ENCODE data around the gene CTAG1B.
"Not testable (repeated sequence)": the region's sequence is repeated elsewhere in the genome, so short reads cannot be mapped to it uniquely, and the experiment has no call there.

The CTAG1B gene

DNA sequence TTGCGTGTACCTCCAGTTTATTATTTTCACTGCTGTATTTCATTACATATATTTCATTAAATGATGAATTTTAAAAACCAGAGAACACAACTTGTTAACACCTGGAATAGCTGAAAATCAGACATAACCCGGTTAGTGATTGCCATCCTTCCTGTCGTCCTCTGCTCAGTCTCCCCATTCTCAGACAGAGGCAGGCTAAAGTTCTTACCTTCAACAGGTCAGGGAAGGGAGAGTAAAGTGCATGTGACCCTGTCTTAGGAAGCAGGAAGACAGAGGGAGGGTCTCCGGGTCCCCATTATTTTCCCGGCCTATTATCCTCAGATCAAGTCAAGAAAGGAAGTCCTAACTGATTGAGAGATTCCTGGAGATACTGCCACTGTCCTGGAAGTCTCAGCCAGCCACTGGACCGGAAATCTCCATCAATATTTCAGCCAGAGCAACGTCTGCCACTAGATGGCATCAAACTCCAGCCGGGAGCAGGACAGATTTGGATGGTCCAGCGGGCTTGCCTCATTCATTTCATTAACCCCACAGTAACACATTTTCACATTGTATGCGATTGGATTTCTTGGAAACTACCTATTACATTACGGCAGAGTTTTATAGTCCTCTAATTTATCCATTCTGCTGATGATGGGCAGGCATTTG is 1.8 kb upstream of the CTAG1B start:
- DNase-seq: not testable (repeated sequence)

DNA sequence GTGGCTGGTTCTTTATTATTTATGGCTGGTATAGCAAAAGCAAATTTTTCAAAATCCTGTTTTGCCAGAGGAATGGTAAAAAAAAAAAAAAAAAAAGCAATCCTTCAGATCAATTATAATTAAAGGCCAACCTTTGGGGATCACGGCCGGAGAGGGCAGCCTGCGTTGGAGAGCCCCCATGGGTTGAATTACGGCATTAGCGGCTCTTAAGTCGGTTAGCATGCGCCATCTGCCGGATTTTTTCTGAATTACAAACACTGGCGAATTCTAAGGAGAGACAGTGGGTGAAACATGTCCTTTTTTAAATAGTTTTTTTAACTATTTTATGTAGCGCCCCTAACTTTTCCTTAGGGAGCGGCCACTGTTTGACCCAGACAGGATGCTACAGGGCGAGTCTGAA is 5.5 kb downstream of the CTAG1B start:
- DNase-seq: not testable (repeated sequence)

DNA sequence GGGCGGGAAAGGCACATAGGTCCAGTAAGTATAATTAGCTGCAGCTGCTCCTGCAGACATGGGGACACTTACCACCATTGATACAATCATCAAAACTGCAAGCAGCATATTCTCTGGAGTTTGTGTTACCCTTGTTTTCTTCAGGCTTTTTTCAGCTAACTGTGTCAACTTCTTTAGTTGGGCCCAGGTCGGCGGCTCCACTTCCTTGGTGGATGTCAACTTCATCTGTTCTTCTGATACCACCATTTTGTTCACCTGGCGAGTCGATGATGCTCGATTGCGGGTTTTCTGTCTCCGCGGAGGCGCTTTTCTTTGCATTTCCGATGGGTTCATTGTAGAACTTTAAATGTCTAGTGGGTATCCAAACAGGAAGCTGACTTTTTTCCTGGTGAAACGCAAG is 7.9 kb downstream of the CTAG1B start:
- not testable (repeated sequence) for DNase-seq

DNA sequence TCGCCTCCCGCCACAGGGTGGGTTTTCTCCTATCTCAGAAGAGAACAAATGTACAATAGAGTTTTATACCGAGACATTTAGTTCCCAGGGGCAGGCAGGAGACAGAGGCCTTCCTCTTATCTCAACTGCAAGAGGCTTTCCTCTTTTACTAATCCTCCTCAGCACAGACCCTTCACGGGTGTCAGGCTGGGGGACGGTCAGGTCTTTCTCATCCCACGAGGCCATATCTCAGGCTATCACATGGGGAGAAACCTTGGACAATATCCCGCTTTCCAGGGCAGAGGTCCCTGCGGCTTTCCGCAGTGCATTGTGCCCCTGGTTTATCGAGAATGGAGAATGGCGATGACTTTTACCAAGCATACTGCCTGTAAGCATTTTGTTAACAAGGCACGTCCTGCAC is 10.3 kb downstream of the CTAG1B start:
- DNase-seq: not testable (repeated sequence)

DNA sequence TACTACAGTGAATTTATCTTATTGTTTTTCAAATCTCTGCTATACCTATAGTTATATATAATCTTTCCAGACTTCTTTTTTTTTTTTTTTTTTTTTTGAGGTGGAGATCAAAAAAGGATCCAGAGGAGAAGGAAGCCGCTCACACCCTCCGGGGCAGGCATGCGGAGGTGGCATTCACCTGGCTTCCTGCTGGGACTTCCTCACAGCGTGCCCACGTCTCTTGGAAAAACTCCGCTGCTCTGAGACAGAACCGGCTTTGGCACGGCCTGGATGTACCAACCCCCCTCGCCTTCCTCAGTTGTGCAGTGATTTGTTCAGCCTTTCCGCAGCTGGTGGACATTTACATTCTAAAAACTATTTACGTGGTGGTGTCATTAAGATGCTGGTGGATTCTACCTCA is 11.1 kb downstream of the CTAG1B start:
- DNase-seq: not testable (repeated sequence)

DNA sequence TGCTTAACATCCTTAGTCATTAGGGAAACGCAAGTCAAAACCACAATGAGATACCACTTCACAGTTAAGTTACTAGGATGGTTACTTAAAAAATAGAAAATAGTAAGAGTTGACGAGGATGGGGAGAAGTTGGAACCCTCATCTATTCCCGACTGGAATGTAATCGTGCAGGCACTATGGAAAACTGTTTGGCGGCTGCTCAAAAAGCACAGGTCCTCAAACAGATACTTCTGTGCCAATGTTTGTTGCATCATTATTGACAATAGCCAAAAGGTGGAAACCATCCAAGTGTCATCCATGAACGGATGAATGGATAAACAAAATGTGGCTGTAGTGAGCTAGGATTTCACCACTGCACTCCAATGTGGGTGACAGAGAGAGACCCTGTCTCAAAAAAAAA is 11.7 kb downstream of the CTAG1B start:
- no peak for DNase-seq

DNA sequence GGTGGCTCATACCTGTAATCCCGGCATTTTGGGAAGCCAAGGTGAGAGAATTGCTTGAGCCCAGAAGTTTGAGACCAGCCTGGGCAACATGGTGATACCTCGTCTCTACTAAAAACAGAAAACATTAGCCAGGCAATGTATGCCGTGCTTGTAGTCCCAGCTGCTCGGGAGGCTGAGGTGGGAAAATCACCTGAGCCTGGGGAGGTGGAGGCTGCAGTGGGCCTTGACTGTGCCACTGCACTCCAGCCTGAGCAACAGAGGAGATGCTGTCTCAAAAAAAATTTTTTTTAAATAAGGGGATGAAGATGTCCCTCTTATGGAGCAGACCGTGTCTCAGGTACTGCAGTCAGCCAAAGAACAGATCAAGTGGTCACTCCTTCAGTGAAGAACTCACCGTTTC is 13.5 kb downstream of the CTAG1B start:
- no peak for DNase-seq

DNA sequence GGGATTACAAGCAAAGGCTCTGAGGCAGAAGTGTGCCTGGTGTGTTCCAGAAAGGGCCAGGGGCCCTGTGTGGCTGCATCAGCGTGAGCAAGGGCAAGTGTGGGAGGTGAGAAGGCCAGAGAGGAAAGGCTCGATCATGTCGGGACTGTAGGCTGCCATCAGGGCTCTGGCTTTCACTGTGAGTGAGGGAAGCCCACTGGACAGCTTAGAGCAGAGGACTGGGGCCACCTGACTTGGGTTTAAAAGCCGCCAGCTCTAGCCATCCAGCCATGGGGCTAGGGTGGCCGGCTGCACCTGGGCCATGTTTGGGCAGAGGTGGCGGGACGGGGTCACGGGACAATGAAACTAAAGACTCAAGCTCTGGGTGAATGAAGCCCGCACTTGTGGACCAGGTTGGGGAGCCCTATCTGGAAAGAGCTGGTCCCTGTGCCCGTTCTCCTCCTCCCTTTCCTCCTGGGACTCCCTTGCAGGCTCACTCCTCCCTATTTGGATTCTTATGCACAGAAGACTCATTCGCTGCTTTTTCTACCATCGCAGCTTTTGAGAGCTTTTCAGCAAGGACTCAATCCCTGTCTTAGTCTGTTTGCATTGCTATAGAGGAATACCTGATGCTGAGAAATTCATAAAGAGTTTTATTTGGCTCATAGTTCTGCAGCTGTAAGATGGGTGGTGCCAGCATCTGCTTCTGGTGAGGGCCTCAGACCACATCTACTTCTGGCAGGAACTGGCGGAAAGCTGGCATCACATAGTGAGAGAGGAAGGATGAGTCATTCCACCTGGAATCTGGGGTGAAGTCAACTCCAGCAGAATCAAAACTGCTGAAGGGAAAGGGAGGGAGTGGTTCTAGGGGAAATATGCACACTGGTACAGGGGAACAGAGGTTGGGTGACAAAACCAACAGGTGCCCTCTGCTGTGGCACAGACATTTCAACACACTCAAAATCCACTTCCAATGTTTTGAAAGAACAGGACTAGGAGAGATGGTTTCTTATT is 15.3 kb downstream of the CTAG1B start:
- no peak for DNase-seq

DNA sequence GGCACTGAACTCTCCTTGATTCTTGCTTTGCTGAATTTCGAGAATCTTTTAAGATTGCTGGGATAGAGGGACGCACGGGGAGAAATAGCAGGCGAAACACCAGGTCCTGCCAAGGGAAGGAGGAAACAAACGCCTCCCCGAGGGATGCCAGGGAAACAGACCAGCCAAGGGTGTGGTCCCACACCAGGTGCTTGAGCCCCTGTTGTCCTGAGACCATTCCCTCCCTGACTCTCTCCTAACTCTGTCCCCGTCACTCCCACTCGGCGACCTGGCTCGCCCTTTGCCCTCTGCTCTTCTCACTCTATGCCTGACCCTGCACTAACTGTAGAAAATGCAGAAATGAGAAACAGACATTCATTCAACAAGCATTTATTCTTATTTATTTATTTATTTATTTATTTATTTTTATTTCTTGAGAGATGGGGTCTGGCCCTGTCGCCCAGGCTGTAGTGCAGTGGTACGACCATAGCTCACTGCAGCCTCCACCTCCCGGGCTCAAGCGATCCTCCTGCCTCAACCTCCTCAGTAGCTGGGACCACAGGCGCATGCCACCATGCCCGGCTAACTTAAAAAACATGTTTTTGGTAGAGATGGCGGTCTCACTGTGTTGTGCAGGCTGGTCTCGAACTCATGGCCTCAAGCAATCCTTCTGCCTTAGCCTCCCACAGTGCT is 16.2 kb downstream of the CTAG1B start:
- DNase-seq: no peak

DNA sequence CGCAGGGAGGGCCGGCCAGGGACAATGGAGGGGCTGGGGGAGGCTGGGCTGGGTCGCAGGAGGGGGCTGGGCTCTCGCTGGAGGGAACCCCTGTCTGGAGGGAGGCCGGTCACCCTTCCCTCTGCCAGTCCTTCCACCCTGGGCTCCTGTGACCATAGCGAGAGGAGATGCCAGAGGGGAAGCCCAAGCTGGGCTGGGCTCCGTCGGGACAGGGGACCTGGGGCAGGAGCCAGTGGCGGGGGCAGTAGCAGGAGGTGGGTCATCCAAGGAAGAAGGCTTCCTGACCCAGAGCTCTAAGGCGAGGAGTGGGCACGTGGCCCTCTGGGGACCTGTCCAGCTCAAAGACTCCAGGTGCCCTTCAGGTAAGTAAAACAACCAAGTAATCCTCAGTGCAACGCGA is 16.9 kb downstream of the CTAG1B start:
- DNase-seq: no peak

DNA sequence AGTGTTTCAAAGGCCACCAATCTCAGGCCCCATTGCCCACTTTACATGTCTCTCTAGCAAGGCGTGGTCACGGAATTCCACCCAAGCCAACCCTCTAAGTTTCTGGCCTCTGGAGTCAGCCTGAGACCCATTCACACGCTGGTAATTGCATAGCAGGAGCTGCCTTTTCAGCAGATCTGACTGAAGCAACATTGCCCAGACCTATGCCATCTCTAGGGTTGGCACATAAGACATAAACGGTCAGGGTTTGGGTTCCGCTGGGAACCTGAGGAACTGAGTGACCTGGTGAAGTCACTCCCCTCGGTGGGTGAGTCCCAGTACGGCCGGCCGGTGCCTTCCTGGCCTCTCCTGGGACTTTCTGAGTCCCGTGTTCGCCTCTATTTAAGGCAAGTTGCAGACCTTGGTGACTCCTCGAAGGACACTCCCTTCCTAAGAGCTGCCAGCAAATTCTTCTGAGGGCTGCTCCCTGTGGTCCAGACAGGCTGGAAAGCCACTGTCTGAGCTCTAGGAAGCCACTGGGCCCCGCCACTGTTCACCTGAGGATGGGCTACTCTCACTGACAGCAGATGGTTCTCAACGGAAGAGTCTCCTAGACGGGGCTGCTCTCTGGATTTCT is 18.2 kb downstream of the CTAG1B start:
- DNase-seq: no peak

DNA sequence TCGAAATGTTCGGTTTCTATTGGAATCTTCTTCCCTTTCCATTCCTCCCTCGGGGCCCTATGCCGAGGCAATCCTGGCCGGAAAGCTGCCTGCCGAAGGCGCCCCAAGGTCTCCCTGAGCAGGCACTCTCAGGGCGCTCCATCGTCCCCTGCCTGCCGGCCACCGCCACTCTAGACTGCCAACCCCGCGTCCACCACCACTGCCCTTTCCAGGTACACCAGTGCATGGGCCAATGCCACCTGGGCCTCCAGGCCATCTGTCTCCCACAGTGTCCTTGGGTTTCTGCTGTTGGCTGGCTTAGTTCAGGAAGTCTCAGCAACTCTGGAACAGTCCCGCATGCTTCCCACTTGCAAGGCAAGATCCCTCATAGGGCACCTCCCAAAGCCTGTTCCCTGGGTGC is 19.6 kb downstream of the CTAG1B start:
- DNase-seq: no peak

DNA sequence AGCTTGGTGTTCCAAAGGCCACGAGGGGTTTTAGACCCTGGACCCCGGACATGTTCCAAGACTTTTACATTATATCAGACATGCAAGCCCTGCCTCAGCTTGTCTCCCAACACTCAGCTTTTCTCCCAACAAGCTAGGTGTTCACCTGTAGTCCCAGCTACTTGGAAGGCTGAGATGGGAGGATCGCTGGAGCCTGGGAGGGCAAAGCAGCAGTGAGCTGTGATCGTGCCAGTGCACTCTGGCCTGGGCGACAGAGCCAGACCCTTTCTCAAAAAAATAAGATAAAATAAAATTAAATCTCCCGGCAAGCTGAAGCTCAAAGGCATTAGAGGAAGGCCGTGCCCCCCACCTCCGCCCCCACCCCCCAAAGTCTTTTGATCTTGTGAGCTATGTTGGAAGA is 20.4 kb downstream of the CTAG1B start:
- DNase-seq: no peak

DNA sequence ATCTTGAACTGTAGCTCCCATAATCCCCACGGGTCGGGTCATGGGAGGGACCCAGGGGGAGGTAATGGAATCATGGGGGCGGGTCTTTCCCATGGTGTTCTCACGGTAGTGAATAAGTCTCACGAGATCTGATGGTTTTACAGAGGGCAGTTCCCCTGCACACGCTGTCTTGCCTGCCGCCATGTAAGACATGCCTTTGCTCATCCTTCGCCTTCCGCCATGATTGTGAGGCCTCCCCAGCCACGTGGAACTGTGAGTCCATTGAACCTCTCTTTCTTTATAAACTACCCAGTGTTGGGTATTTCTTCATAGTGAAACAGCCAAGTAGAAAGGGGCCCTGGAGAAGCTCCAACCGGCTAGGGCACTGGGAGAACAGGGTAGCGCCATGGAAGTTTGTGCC is 21.9 kb downstream of the CTAG1B start:
- no peak for DNase-seq

DNA sequence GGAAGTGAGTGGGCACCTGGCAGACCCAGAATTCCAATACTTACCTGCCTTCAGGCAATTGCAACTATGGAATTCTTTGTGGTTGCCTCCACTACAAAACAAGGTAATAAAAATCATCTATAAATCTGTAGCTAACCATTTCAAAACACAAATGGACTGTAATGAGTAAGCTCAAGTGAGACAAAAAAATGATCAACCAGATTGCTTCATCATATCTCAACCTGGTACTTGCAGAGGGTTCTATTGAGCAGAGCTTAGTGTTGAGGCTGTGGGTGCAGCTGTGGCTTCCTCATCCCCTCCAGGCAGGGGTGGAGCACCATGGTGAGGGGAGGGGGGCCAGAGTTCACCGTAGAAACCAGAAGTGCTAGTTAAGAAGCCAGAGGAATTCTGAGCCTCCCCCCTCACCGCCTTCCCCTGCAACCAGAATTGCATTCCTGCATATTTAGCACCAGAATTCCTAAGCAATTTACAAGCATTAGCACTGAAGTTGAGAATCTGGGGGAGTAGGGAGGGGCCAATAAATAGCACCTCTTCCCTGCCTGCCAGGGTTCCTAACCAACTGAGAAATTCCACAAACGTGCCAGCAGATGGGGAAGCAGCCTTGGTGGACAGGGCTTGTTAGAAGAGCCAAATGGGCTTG is 22.7 kb downstream of the CTAG1B start:
- peak in 1 of 2 donors; percentile 11 for DNase-seq

DNA sequence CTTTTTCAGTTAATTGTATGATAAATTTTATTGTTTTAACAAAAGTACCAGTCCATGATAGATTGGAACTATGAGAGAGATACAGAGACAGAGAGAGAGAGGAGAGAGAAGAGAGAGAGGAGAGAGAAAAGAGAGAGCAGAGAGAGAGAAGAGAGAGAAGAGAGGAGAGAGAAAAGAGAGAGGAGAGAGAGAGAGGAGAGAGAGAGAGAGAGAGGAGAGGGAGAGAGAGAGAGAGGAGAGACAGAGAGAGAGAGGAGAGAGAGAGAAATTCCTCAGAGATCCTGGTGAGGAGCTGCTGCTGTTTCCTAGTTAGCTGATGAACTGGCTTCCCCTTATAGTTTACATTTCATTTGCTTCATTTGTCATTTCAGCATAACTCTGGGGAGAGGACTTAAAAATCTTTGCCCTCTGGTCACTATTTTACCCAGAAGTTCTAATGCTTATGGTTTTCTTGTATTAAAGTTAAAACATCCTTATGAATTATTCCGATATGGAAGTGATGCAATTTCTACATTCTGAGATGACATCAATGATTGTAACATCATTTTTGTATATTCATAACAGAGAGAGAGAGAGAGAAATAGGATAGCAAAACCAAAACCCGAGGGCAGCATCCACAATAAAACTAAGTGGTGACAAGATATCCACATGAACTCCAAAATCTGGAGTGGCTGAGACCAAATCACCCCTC is 23.4 kb downstream of the CTAG1B start:
- DNase-seq: no peak

DNA sequence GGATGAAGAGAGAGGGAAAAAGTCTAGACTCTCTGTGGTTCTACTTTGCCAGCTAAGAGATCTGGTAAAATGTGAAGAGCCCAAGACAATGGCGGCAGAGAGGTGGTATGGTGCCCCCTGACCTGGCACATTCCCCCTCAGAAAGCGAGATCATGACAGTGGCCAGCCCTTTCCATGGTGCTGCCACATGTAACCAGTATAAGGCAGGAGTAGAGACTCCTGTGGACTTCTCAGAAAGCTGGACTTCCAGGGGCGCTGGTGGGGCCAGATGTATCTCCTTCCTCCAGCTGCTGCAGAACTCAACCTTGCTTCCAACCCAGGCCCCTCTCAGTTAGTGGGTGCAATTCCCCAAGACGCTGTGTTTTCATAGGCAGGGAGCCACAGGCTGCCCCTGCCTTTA is 24.6 kb downstream of the CTAG1B start:
- no peak for DNase-seq

DNA sequence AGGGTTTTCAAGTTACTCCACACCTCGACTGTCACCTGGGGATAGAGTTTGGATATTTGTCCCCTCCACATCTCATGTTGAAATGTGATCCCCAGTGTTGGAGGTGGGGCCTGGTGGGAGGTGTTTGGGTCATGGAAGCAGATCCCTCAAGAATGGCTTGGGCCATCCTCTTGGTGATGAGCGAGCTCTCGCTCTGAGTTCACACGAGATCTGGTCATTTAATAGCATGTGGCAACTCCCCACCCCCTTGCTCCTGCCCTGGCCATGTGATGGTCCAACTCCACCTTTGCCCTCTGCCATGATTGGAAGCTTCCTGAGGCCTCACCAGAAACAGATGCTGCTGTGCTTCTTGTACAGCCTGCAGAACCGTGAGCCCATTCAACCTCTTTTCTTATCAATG is 25.9 kb downstream of the CTAG1B start:
- no peak for DNase-seq

DNA sequence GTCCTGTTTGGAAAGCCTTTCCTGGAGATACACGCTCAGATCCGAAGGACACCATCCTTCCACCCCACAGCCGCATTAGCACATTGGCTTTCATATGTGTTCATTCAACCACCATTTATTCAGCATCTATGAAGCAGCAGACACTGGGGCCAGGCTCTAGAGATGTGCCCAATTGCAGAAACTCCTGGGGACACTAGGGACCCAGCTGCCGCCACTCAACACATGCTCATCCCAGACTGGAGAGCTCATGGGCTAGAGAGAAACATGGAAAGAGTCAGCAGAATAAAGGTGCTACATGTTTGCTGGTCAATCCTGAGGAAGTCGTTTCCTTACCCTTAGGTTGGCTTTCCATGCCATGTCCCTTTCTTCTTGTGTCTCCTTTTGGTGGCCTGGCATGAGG is 26.6 kb downstream of the CTAG1B start:
- DNase-seq: no peak

DNA sequence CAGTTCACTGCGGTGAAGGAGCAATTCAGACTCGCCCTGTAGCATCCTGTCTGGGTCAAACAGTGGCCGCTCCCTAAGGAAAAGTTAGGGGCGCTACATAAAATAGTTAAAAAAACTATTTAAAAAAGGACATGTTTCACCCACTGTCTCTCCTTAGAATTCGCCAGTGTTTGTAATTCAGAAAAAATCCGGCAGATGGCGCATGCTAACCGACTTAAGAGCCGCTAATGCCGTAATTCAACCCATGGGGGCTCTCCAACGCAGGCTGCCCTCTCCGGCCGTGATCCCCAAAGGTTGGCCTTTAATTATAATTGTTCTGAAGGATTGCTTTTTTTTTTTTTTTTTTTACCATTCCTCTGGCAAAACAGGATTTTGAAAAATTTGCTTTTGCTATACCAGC is 28.7 kb downstream of the CTAG1B start:
- not testable (repeated sequence) for DNase-seq

DNA sequence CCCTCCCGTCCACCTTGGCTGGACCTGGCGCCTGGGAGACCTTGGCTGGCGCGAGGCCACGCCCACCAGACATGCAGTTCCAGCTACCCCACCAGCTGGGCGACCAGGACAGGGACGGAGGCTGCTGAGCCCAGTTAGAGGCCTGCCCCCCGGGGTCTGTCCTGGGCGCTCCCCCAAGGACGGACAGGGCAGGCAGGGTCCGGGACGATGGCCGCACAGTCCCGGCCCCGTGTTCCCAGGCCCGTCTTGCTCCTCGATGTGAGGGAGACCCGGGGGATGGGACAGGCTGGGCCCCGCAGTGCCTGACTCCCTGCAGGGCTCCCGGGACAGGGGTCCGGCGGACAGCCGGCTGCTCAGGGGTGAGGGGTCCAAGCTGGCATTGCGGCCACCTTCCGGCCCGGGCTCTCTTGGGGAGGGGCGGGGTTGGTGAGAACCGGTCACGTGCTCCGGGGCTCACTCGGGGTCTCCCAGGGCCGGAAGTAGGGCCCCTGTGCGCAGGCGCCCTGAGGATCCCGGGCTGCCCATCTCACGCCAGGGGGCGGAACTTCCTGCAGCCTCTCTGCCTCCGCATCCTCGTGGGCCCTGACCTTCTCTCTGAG is 34.4 kb downstream of the CTAG1B start, which contains the start of gene CTAG1A:
Gene CTAG1A, plus strand, starts transcription at position 549 of the 599 bp plus-strand sequence. CDS start 74 bp downstream, outside the sequence.
- not testable (repeated sequence) for DNase-seq

Measured in CD4-positive, alpha-beta T cell treated with Interleukin-1 beta for 1 hour (primary cell).